ENCODE results near the gene SYNGR3. TPM values are rescaled to one million over a fixed set of nuclear protein-coding genes. Genes with fewer than 3 reads are reported as not detected.

Gene SYNGR3
- total and polyA plus RNA-seq, 2 of the 13 experiments (the other 11 are each of a cell fraction or from before 2014, with no cell fraction given) = 0.97 to 5.7 TPM

- TF ChIP-seq HOXA5 (CRISPR knock-in tag; IDR thresholded peaks at IDR 0.05) (0 out of 2 replicates have a peak, but pooled peaks have one; percentile 37), MTF1 (CRISPR knock-in tag; IDR thresholded peaks at IDR 0.05) (no peak), ZNF138 (CRISPR knock-in tag; IDR thresholded peaks at IDR 0.05; ENCODE audit: low read depth) (no peak), TOPORS (CRISPR knock-in tag; IDR thresholded peaks at IDR 0.05) (0 out of 2 replicates have a peak, but pooled peaks have one; percentile 51), GZF1 (CRISPR knock-in tag; IDR thresholded peaks at IDR 0.05) (no peak), ZNF766 (CRISPR knock-in tag; IDR thresholded peaks at IDR 0.05; ENCODE audit: borderline replicate concordance) (no peak), ONECUT2 (CRISPR knock-in tag; IDR thresholded peaks at IDR 0.05) (no peak), ARHGAP35 (CRISPR knock-in tag; IDR thresholded peaks at IDR 0.05; ENCODE audit: borderline replicate concordance) (0 out of 2 replicates have a peak, but pooled peaks have one; percentile 11), GPBP1L1 (CRISPR knock-in tag; IDR thresholded peaks at IDR 0.05) (no peak), SKI (IDR thresholded peaks at IDR 0.05; ENCODE audit: partially characterized antibody) (no peak), SMAD3 (CRISPR knock-in tag; IDR thresholded peaks at IDR 0.05) (peak; percentile 21; the same call in 1 of the 2 replicates), BRD4 (CRISPR knock-in tag; IDR thresholded peaks at IDR 0.05) (no peak), ELF3 (CRISPR knock-in tag; IDR thresholded peaks at IDR 0.05) (peak; percentile 50; the same call in 1 of the 2 replicates)
Observed at GRCh38 chr16:1942810-1943726, 46.7 kb upstream of the SYNGR3 start, which contains the start of gene MSRB1 (continued).

Measured in HepG2 (cell line).